GM12891 (cell line): ENCODE measurements around the gene CR1.
"Not testable (repeated sequence)": the region's sequence is repeated elsewhere in the genome, so short reads cannot be mapped to it uniquely, and the experiment has no call there.

Experiments used
- DNase-seq: peaks from one replicate; pipeline ENCODE4 v3.0.0; 2011; ENCODE audit warnings: low spot score; ENCODE audit not compliant: insufficient read length
- FAIRE-seq: peaks from 2 replicates; lab custom pipeline; 2011; peaks lifted over from hg19 to GRCh38; lab: Jason Lieb, UNC
- PAX5 ChIP-seq: IDR thresholded peaks from 2 replicates; pipeline ENCODE4 v1.6.1; 2011; ENCODE audit warnings: low read length, moderate library complexity, mild to moderate bottlenecking; ENCODE audit not compliant: insufficient read depth, severe bottlenecking
- POLR2A ChIP-seq: IDR thresholded peaks from 2 replicates; pipeline ENCODE4 v1.6.1; 2011; ENCODE audit warnings: low read depth, low read length, control low read depth
- POLR2AphosphoS5 ChIP-seq: IDR thresholded peaks from 2 replicates; pipeline ENCODE4 v1.6.1; 2011; ENCODE audit warnings: low read depth, low read length, control low read depth
- POU2F2 ChIP-seq: IDR thresholded peaks from 2 replicates; pipeline ENCODE4 v1.6.1; 2011; ENCODE audit warnings: low read depth, mild to moderate bottlenecking, control low read depth, low read length, moderate library complexity
- SPI1 ChIP-seq: IDR thresholded peaks from 2 replicates; pipeline ENCODE4 v1.6.1; 2011; ENCODE audit warnings: low read depth, low read length, control low read depth
- TAF1 ChIP-seq: IDR thresholded peaks from 2 replicates; pipeline ENCODE4 v1.6.1; 2011; ENCODE audit warnings: low read depth, low read length, control low read depth

The CR1 gene

DNA sequence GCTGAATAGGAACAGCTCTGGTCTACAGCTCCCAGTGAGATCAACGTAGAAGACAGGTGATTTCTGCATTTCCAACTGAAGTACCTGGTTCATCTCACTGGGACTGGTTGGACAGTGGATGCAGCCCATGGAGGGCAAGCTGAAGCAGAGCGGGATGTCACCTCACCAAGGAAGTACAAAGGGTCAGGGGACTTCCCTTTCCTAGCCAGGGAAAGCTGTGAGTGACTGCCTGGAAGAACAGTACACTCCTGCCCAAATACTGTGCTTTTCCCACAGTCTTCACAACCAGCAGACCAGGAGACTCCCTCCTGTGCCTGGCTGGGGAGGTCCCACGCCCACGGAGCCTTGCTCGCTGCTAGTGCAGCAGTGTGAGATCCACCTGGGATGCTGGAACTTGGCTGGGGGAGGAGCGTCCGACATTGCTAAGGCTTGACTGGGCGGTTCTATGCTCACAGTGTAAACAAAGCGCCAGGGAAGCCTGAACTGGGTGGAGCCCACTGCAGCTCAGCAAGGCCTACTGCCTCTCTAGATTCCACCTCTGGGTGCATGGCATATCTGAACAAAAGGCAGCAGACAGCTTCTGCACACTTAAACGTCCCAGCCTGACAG is 163.7 kb downstream of the CR1 start:
- DNase-seq (no peak), FAIRE-seq (no peak)
- no peak for TF ChIP-seq SPI1
- no peak for TF ChIP-seq TAF1
- no peak for TF ChIP-seq POLR2A
- no peak for TF ChIP-seq POLR2AphosphoS5
- no peak for TF ChIP-seq PAX5
- no peak for TF ChIP-seq POU2F2

DNA sequence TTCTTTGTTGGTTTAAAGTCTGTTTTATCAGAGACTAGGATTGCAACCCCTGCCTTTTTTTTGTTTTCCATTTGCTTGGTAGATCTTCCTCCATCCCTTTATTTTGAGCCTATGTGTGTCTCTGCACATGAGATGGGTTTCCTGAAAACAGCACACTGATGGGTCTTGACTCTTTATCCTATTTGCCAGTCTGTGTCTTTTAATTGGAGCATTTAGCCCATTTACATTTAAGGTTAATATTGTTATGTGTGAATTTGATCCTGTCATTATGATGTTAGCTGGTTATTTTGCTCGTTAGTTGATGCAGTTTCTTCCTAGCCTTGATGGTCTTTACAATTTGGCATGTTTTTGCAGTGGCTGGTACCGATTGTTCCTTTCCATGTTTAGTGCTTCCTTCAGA is 165.5 kb downstream of the CR1 start:
- not testable (repeated sequence) for FAIRE-seq, DNase-seq

DNA sequence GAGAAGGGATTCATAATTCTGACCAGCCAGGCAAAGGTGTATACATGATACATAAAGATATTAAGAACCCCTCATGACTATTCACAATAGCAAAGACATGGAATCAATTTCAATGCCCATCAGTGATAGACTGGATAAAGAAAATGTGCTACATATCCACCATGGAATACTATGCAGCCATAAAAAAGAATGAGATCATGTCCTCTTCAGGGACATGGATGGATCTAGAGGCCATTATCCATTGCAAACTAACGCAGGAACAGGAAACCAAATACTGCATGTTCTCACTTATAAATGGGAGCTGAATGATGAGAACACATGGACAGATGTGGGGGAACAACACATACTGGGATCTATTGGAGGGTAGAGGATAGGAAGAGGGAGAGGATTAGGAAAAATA is 170.4 kb downstream of the CR1 start:
- TF ChIP-seq SPI1 (no peak), TAF1 (no peak), PAX5 (no peak), POU2F2 (no peak), POLR2AphosphoS5 (no peak), POLR2A (no peak)
- FAIRE-seq (no peak), DNase-seq (no peak)

DNA sequence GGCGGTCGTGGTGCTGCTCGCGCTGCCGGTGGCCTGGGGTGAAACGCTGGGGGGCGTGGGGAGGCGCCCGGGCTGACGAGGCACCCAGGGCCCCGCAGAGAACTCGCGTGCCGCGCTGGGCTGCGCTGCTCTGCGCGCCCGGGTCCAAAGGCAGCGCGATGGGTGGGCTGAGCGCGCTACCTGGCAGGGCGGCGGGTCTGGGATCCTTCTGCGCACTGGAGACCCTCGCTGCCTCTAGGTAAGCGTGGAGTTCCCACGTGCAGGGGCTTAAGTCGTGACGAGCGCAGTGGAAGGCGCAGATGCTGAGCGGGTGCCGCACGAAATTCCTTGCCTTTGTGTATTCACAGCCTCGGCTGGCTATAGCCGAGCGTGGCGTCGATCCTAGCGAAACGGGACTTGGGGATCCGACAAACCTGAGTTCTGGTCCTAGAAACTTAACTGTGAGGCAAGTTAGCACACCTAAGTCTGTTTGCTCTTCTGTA is 173.6 kb downstream of the CR1 start:
- DNase-seq (no peak), FAIRE-seq (peak; percentile 68)
- TF ChIP-seq SPI1, result no peak
- TF ChIP-seq POLR2AphosphoS5, result no peak
- no peak for TF ChIP-seq PAX5
- no peak for TF ChIP-seq POLR2A
- TF ChIP-seq TAF1, result no peak
- TF ChIP-seq POU2F2, result no peak

DNA sequence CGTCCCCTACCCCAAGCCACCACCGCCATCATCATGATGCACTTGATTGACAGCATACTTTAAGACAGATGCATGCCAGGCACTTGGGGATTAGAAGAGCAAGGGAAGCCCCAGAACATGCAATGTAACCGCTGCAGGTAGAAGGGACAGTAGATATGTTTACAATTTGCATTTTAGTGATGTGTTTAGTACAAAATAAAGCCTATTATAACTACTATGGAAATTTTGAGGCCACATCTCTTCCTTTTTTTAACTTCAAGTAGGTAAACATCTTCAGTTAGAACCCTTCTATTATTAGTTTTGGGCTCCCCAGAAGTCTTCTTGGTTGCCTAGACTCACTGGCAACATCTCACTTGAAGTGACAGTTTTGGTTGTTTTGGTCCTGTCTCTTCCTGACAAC is 174.2 kb downstream of the CR1 start:
- TF ChIP-seq SPI1 (no peak), POU2F2 (peak; percentile 87)
- FAIRE-seq, result peak; percentile 60
- DNase-seq, result no peak

DNA sequence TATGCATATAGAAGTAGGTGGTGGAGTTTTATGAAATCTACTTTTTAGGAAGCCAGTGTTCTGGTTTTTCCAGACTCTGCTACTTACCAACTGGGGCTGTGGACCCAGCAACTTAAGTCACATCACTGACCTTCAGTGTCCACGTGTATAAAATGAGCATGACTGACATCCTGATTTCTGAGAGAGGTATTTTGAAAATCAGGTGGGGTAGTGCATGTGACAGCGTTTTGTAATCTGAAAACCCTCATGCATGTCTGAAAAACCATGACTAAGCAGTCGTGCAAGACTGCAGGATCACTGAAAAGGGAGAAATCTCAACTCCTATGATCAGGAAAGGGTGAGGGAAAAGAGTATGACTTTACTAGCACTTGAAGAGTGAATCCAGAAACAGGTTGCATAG is 175.0 kb downstream of the CR1 start:
- TF ChIP-seq PAX5 (no peak), POU2F2 (no peak), POLR2A (no peak), TAF1 (no peak), POLR2AphosphoS5 (no peak), SPI1 (no peak)
- DNase-seq (no peak), FAIRE-seq (peak; percentile 74)

DNA sequence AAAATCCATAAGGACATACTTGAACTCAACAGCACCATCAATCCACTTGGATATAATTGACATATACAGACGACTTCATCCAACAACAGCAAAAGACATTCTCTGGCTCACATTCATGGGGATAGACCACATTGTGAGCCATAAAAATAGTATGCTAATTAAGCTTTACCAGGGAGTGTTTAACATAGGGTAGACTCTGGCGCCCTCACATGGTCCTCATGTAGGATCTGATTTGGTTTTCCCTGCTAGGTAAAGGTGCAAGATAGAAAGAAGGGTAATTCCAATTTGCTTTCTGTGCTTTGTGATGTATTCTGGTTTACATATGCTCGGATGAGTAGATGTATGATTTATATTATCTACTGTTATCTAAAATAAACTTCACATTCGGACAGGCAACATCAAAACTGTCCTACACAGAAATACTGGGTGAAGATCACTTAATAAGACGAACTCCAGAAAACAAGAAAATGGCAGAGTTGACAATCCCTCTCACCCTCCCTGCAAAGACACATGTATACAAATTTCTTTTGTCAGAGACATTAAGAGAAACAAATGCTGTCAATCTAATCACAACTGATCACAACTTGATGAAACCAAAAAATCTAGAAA is 176.7 kb downstream of the CR1 start:
- FAIRE-seq (peak; percentile 50), DNase-seq (peak; percentile 13)
- TF ChIP-seq POU2F2, result 0 out of 2 replicates have a peak, but pooled peaks have one; percentile 38
- TF ChIP-seq SPI1, result no peak

DNA sequence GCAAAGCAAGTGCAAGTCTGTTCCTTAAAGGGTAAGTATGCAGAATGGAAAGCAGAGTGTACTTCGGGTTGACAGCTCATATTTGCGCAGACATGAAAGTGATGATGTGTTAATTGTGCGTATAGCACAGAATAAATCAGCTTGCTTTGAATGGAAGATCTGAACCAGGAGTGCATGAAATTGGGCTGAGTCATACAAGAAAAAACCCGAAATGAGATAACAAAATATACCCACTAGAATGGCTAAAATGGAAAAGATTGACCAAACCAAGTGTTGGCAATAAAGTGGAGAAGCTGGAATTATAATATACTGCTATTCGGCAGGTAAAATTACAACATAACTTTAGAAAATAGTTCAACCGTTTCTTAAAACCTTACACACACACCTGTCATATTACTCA is 177.4 kb downstream of the CR1 start:
- no peak for FAIRE-seq
- no peak for DNase-seq
- TF ChIP-seq PAX5 (no peak), TAF1 (no peak)

DNA sequence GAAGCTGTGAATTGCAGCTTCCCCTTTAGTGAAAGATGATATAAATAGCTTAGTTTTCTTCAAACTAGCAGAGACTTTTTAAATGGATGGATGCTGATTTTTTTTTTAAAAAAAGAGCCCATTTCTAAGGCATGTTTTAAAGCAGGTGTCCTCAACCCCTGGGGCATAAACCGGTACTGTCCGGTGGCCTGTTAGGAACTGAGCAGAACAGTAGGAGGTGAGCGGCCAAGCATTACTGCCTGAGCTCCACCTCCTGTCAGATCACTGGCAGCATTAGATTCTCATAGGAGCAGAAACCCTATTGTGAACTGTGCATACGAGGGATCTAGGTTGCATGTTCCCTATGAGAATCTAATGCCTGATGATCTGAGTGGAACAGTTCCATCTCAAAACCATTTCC is 180.2 kb downstream of the CR1 start:
- DNase-seq, result no peak
- no peak for TF ChIP-seq POU2F2
- TF ChIP-seq TAF1, result no peak
- no peak for TF ChIP-seq POLR2A
- TF ChIP-seq SPI1, result no peak
- no peak for TF ChIP-seq POLR2AphosphoS5
- TF ChIP-seq PAX5, result no peak
- no peak for FAIRE-seq

DNA sequence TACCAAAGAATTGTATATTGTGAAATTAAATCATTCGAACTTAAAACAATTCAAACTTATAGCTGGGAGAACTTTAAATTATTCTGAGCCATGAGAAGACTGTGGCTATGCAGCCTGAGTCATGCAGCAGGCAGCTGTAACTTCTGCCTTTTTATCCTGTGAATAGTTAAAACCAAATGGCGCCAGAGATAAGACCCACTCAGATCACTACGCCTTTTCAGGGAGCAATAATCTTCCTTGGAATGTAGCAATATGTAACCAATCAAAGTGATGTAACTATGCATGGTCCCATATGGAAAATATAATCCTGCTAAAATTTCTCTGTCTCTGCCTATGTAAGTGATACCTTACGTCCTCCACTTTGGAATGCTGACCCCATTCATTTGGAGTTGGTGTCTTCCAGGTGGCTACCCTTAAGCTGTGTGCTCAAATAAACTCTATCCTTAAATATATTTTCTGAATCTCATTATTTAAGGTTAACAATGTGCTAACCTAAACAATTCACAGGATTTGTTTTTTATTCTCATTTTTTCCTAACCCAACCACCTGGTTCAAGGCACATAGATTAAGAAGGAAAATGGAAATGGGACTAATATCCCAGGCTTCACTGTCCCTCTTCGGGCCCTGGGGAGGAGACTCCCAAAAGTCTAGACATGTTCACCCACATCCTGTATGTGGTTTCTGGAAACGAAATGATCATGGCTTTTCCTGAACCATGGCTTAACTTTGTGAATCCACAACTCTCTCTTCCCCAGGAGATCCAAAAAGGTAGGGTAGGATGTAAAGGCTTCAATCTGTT is 184.8 kb downstream of the CR1 start:
- not testable (repeated sequence) for DNase-seq, FAIRE-seq

DNA sequence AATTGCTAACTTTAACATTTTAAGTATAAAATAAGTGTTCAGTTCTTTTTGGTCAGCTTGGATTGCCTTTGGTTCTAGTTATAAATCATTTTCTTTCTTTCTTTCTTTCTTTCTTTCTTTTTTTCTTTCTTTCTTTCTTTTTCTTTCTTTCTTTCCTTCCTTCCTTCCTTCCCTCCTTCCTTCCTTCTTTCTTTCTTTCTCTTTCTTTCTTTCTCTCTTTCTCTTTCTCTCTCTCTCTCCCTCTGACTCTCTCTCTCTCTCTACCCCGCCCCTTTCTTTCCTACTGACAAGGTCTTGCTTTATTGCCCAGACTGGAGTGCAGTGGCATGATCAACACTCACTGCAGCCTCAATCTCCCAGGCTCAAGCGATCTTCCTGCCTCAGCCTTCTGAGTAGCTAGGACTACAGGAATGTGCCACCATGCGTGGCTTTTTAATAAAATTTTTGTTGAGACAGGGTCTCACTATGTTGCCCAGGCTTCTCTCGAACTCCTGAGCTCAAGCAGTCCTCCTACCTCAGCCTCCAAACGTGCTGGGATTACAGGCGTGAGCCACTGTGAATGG is 187.0 kb downstream of the CR1 start:
- not testable (repeated sequence) for FAIRE-seq, DNase-seq

DNA sequence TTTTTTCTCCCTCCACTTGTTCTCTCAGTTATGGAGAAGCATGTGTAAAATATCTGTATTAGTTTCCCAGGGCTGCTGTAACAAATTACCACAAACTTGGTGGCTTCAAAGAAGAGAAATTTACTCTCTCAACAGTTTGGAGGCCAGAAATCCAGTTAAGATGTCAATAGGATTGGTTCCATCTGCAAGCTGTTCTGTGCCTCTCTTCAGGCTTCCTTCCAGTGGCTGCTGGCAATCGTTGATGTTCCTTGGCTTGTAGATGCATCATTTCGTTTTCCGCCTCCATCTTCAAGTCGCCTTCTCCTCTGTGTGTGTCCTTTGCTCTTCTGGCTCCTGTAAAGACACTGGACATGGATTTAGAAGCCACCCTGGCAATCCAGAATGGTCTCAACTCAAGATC is 194.6 kb downstream of the CR1 start:
- not testable (repeated sequence) for DNase-seq, FAIRE-seq
